GM12864 (cell line): Measurements from ENCODE around the gene SPSB4.
"Not testable (repeated sequence)": the region's sequence is repeated elsewhere in the genome, so short reads cannot be mapped to it uniquely, and the experiment has no call there.

Source experiments
- DNase-seq: peaks from one replicate; pipeline ENCODE4 v3.0.0-alpha.2; 2011; ENCODE audit warnings: low read depth
- H3K4me3 ChIP-seq: 2 replicates; pipeline ENCODE4 v1.5.1; 2011; ENCODE audit warnings: mild to moderate bottlenecking, low read depth, low read length, control low read depth
- CTCF ChIP-seq: IDR thresholded peaks from 2 replicates; pipeline ENCODE4 v1.5.1; 2011; ENCODE audit warnings: low read depth, mild to moderate bottlenecking, moderate library complexity, low read length, control low read depth, inconsistent platforms; ENCODE audit errors: missing control alignments

Gene SPSB4

DNA sequence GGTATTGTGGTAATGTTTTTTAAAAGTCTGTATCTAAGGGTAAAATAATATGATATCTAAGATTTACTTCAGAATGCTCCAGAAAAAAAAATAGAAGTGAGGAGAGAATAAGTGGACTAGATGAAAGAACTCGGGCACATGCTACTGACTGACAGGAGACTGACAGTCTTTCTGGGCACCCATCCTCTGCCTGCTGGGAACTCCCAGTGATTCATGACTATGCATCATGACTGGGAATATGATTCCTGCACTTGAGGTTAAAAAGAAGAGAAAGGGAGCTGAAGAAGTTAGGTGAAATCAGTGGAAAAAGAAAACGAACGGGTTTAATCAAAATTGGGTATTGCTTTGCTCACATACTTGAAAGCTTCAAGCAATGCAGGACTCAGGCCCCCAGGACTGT is 35.7 kb upstream of the SPSB4 start:
- TF ChIP-seq CTCF = no peak
- no peak for DNase-seq
- no peak overlapping the region for H3K4me3 ChIP-seq

DNA sequence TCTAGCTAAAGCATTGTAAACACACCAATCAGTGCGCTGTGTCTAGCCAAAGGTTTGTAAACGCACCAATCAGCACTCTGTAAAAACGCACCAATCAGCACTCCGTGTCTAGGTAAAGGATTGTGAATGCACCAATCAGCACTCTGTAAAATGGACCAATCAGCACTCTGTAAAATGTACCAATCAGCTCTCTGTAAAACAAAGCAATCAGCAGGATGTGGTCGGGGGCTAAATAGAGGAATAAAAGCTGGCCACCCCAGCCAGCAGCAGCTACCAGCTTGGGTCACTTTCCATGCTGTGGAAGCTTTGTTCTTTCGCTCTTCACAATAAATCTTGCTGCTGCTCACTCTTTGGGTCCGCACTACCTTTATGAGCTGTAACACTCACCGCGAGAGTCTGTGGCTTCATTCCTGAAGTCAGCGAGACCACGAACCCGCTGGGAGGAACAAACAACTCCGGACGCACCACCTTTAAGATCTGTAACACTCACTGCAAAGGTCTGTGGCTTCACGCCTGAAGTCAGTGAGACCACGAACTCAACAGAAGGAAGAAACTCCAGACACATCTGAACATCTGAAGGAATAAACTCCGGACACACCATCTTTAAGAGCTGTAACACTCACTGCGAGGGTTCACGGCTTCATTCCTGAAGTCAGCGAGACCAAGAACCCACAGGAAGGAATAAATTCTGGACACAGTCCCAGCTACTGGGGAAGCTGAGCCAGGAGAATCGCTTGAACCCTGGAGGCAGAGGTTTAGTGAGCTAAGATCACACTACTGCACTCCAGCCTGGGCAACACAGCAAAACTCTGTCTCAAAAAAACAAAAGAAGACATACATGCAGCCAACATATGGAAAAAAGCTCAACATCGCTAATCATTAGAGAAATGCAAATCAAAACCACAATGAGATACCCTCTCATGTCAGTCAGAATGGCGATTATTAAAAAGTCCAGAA is 33.5 kb upstream of the SPSB4 start:
- not testable (repeated sequence) for DNase-seq, H3K4me3 ChIP-seq

DNA sequence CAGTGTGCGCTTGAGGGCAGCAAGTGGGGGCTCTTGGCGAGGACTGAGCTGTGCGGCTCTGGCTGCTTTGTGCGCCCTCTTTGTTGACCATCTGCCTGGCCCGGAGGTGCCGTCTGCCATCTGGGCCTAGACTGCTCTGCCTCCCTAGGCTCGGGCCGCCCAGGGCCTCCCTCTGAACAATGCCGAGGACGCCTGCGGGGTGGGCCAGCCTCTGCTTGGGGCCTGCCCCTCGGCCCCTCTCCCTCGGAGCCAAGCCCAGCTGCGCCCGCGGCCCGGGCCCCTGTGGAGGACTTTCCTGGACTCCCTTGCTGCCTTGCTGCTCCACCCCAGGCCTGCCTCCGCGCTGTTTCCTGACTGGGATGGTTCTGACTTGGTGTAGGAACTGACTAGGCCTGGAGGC is 31.9 kb upstream of the SPSB4 start:
- TF ChIP-seq CTCF = no peak
- no peak for DNase-seq
- H3K4me3 ChIP-seq = no peak overlapping the region

DNA sequence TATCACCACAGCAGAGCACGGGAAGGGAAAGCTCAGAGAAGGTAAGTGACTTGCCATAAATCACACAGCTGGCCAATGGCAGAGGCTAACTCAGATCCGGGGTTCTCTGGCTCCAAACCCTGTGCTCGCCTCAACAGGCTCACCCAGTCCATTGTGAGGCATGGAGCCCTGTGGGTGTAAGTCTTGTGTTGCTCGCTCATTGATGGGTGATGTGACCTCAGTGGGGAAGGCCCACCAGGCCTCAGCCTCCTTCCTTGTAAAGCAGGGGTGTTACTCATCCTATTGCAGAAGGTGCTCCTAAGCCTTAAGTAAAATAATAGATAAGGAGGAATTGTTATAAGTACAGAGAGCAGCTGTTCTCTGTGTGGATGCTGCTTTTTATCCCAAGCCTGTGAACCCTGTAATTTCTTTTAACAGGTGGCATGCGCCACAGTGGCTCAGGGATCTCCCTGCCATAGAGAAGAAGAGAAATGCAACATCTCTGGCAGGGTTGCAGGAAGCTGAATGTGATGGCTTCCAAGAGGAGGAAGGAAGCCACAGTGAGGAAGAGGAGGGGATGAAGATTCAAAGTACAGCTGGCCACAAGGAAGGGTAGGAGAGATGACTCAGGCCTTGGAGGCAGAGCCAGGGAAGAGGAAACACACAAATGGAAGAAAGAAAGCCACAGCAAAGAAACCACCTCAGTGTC is 30.9 kb upstream of the SPSB4 start:
- H3K4me3 ChIP-seq = no peak overlapping the region
- no peak for DNase-seq
- no peak for TF ChIP-seq CTCF

DNA sequence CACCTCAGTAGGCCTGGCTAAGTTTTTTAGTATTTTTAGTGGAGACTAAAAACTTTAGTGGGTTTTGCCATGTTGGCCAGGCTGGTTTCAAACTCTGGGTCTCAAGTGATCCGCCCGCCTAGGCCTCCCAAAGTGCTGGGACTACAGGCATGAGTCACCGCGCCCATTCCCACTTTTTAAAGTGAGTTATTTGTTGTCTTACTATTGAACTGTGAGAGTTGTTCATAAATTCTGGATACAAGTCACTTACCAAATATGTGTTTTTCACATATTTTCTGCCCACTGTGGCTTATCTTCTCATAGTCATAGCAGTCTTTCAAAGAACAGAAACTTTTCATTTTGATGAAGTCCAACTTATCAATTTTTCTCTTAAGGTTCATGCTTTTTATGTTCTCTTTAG is 29.9 kb upstream of the SPSB4 start:
- no peak overlapping the region for H3K4me3 ChIP-seq
- no peak for TF ChIP-seq CTCF
- no peak for DNase-seq

DNA sequence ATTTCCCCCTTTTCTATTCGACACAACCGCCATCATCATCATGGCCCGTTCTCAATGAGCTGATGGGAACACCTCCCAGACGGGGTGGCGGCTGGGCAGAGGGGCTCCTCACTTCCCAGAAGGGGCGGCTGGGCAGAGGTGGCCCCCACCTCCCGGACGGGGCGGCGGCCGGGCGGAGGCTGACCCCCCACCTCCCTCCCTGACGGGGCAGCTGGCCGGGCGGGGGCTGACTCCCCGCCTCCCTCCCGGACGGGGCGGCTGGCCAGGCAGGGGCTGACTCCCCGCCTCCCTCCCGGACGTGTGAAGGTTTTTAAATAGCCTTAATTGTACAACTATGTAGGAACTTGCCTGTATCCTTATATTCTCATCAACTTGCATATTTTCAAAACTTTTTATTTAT is 20.9 kb upstream of the SPSB4 start:
- H3K4me3 ChIP-seq = no peak overlapping the region
- no peak for DNase-seq
- no peak for TF ChIP-seq CTCF

DNA sequence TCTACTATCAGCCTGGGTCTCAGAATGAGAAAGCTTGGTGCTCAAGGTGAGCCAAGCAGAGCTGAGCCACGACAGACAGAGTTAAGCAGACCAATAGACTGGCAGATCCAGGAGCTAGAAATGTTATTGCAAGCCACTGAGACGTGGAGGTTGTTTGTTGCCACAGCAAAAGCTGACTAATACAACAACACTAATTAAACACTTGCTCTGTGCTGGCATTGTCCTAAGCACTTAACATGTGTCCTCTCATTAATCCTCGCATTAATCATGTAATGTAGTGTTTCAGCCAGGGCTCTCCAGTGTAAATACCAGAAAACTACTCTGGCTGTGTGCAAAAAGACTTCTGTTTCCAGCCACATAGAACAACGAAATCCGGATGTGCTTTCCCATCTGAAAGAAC is 11.6 kb upstream of the SPSB4 start:
- H3K4me3 ChIP-seq = no peak overlapping the region
- DNase-seq = no peak
- TF ChIP-seq CTCF = no peak
